ENCODE measurements around the gene HTR6.

HTR6 gene

GRCh38 chr1:19728413-19729145, 63.9 kb downstream of the HTR6 start:
- no peak for DNase-seq

GRCh38 chr1:19730232-19730631, 65.6 kb downstream of the HTR6 start:
- DNase-seq, result no peak
